G401 (cell line): Measurements from ENCODE around the gene MTCP1. TPM values are rescaled to one million over a fixed set of nuclear protein-coding genes. Genes with fewer than 3 reads are reported as not detected.
A peak's percentile ranks its signal among the peaks of the same experiment; 100 is the strongest.

ENCODE experiments used
- DNase-seq: peaks from one replicate; pipeline ENCODE4 v3.0.0-alpha.2; 2015; ENCODE audit warnings: low spot score
- in situ Hi-C: cut with HindIII; loops from 2 replicates; pipeline ENCODE4 v1.10.0; 2016; ENCODE audit warnings: low sequenced_read_pairs, mixed read lengths
- total RNA-seq: library from RNA; depleted of rRNA; stranded (reverse); fragments of >200 nt; shearing (Covaris generic); gene quantifications from 2 replicates; pipeline ENCODE4 v1.2.3, GENCODE V29; 2014

The MTCP1 gene
- total RNA-seq, 1 experiment from 2014 or later: 6.5 TPM

- in situ Hi-C loops: no loop called here
- no peak for DNase-seq
Observed at GRCh38 chrX:155056471-155056870, 14.5 kb downstream of the MTCP1 start.

GRCh38 chrX:155055494-155055893 lies 15.4 kb downstream of the MTCP1 start:
- DNase-seq: no peak
- in situ Hi-C loops: no loop called here

DNA sequence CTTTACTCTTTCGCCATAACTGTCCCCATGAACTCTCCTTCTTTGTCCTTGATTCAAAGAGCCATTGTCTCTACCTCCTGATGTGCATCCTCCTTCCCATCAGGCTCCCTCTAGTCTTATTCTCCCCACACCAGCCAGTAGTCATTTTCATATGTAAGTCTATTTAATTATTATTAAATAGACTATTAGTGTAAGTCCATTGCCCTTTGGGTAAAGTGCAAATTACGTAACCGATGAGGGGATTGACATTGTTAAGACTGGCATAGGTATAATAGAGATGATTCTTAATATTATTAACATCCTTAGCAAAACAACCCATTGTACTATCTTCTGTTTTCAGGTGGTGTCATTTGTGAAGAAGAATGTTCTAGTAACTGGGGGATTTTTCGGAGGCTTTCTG lies 16.7 kb downstream of the MTCP1 start:
- in situ Hi-C loops: no loop called here
- DNase-seq: no peak

- no peak for DNase-seq
- in situ Hi-C loops: no loop called here
Observed at GRCh38 chrX:155053656-155054055, 17.3 kb downstream of the MTCP1 start.

- no peak for DNase-seq
- in situ Hi-C loops: no loop called here
Observed at GRCh38 chrX:155052738-155053498, 18.0 kb downstream of the MTCP1 start.

DNA sequence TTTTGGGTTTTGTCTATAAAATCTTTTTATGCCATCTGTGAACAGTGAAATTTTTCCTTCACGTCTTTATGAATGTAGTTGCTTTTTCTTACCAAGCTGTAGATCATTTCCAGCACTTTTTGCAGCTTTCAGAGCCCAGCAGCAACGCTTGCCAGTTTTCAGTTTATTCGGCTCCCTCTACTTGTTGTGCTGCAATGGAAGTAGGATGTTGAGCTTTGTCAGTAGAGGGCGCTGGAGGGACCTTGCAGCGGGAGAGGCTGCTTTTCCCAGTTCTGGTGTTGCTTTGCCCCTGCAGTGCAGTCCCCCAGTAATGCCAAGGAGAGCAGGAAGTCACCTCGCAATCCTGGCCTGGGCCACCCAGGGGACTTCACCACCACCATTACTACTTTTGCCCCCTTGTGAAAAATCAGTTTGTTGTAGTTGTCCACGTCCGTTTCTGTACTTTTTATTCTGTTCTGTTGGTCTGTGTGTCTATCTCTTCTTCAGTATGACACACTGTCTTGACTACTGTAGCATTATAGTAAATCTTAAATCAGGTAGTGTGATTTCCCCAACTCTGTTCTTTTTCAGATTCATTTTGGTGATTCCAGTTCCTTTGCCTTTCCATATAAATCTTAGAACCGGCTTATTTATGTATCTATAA lies 21.8 kb downstream of the MTCP1 start:
- in situ Hi-C loops: no loop called here
- peak; percentile 57 for DNase-seq

DNA sequence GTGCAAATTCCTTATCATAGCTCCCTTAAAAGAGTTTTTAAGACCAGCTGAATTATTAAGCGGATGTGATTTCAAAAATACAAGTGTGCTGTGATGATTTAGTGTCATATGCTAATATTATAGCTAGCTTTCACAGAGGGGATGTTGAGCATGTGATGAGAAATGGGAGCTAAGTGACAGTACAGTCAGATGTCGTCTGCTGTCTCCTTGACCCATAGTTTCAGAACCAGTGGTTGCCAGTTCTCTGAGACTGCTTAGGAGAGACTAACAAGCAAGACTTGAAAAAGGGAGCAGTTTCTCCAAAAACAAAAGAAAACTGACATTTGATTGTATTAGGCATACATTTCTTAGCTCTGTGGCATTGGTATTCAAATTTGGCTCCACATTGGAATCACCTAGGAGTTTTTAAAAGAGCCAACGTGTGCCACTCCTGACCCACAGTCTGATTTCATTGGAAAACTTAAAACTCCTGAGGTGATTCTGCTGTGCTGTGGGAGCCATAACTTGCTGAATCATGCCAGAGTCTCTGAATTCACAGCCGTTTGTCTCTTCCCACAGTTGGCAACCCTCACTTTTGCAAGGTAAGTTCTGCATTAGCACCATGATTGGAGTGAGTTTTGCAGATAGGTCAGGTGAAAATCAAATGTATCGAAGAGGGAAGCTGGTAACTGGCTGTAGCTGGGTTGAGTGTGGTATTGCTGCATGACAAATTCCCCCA lies 24.0 kb downstream of the MTCP1 start:
- DNase-seq: no peak
- in situ Hi-C loops: no loop called here

DNA sequence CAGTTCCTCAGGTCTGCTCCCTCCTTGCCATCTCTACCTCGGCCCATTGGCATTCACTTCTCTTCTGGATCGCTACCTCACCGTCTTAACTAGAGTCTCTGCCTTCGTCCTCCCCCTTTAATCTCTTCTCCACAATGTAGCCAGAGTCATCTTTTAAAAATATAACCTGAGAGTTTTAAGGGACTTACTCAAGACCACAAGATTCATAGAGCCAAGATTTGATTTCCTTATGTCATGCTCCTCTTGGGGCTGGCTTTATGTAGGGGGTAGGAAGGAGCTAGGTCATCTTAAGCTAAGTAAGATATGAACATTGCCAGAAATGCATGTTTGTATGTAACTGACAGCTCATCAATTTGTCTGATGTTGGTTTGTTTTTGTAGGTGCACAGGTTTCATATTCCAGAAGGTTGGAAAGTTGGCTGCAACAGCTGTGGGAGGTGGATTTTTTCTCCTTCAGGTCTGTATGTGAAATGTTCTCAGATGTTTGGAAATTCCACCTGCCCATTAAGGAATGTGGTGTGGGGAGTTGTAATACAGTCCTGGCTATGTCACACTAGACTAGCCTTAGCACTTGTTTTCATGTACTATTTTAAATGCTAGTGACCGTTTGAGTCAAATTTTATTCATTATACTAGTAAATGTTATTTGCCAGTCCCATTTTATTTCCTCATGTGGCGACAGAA lies 24.7 kb downstream of the MTCP1 start:
- no peak for DNase-seq
- in situ Hi-C loops: no loop called here

DNA sequence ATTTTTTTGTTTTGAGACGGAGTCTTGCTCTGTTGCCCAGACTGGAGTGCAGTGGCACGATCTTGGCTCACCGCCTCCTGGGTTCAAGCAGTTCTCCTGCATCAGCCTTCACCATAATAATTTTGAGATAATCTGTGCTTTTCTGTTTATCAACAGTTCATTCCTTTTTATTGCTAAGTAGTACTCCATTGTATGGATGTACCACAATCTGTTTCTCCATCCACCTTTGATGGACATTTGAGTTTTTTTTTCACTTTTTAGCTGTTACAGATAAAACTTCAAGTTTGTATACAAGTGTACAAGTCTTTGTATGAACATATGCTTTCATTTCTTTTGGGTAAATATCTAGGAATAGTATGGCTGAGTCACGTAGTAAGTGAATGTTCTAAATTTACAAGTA lies 35.2 kb downstream of the MTCP1 start:
- in situ Hi-C loops: no loop called here
- DNase-seq: no peak

- no peak for DNase-seq
- in situ Hi-C loops: no loop called here
Observed at GRCh38 chrX:155031657-155032056, 39.3 kb downstream of the MTCP1 start.

DNA sequence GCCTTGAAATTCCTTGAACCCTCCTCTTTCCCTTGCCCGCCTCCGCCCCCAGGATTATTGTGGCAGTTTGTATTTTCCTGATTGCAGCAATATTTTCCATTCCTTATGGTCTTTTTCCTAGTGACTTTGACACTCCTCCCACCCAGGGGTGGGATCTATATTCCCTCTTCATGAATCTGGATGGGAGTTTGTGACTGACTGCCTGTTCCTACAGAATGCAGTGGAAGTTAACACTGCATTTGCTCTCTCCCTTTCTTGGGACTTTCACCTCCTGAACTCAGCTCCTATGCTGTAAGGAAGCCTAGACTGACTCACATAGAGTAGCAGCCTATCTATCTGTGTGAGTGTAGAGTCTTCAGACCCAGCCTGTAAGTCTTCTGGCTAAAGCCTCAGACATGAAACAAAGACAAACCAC lies 42.1 kb downstream of the MTCP1 start:
- in situ Hi-C loops: no loop called here

GRCh38 chrX:155028129-155028528 lies 42.8 kb downstream of the MTCP1 start:
- in situ Hi-C loops: no loop called here
- DNase-seq: no peak

More for the DNA sequence above, 42.1 kb downstream of the MTCP1 start:
- DNase-seq: peak; percentile 1

DNA sequence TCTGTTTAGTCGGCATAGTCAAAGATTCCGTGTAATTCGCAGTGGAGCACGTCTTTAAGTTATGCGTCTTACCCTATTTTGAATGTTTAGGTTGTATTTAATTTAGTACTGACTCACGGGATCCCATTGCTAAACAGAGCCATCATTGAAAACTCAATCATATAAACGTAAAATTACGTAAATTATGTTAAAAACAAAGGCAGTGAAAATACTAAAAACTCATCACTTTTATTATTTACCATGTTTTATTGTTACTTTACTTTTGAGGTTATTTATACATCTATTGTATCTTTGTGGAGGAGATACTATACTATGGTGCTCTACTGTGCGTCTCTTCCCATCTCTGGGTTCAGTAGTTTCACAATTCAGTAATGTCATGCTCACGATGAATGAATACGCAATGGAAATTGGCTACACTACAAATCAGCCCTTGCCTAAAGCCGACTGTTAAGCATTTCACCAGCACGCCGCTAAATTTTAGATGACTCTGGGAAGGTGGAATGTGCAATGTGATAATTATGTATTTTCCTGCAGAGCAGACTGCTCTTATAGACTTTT lies 43.3 kb downstream of the MTCP1 start:
- in situ Hi-C loops: no loop called here
- peak; percentile 50 for DNase-seq

DNA sequence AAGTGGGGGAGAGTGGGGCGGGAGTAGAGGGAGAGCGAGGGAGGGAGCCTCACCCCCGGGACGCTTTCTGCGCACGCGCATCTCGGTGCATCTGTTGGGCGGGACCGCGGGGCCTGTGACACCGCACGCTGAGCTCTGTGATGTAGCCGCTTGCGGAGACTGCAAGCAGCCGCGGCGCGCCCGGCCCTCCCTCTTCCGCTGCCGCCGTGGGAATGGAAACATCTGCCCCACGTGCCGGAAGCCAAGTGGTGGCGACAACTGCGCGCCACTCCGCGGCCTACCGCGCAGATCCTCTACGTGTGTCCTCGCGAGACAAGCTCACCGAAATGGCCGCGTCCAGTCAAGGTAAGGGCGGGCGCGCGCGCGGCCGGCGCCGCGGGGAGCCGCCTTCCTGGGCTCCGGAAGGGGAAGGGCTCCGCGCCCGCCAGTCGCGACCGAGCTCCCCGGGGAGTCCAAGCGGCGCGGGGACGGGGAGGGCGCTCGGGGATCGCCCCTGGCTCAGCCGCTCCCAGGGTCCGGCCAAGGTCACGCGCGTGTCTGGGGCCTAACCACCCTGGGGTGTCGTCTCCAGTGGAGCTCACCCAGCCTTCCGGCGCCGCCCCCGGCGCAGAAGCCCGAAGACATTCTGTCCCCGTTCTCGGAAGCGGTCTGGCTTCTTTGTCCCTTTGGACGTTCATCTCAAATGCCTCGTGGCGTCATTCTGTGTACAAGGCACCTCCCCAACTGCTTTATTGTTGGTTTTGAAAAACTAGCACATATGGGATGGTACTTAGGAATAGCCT lies 44.0 kb downstream of the MTCP1 start, which contains the start of gene FUNDC2:
Gene FUNDC2, plus strand, starts transcription at position 118 of the 782 bp plus-strand sequence. Its CDS starts 95 bp downstream, at position 213.
- in situ Hi-C loops: no loop called here
- DNase-seq: peak; percentile 87

- no peak for DNase-seq
- in situ Hi-C loops: no loop called here
Observed at GRCh38 chrX:155026420-155026726, 44.6 kb downstream of the MTCP1 start.

DNA sequence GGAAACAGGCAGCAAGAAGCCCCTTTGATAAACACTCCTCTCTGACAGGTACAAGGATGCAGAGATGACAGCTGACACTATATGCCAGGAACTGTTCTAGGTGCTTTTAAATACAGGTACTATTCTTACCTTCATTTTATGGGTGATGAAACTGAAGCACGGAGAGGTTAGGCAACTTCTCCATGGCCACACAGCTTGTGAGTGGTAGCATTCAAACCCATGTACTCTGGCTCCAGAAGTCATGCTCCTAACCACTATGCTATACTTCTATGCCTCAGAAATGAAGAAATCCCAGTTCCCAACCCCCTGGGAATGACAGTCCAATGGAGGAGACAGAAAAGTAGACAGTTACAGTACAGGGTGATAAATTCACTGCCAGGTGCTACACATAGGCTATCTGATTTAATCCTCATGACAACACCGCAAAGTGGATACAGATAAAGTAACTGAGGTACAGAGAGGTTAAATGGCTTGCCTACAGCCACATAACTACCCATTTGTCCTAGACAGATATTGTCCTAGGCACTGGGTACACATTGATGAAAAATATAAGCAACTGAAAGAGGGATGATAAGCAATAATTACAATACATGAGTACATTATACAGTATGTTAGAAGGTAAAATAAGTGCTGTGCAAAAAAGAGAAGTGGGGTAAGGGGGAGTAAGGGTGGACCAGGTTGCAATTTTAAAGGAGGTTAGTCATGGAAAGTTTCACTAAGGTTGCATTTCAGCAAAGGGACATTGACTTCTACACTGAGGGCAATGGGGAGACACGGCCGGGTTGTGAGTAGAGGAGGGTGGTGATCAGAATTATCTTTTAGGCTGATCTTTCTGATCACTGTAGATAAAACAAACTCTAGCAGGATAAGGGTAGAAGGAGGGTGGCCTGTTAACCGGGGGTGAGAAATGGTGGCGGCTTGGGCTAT lies 46.8 kb downstream of the MTCP1 start:
- no peak for DNase-seq
- in situ Hi-C loops: no loop called here

- DNase-seq: no peak
Observed at GRCh38 chrX:155022585-155022984, 48.4 kb downstream of the MTCP1 start, which contains the start of gene F8. Gene F8, minus strand, starts transcription at chrX:155022723. Its CDS starts 171 bp downstream, at chrX:155022552.

DNA sequence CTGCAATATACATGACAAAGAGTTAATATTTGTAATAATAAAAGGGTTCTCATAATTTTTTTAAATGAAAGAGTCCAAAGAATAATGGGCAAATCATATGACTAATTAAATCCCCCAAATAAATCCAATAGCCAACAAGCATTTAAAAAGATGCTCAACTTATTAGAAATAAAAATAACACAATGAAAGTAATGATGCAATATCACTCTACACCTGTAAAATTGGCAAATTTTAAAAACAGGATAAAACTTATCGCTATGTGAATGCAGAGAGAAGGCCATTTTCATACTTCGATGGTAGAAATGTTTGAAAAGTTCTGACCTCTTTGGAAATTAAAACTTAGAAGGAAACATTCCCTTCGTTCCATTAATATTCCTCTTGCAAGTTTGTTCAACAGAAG lies 50.3 kb downstream of the MTCP1 start:
- in situ Hi-C loops: no loop called here
- DNase-seq: no peak

More at GRCh38 chrX:155022585-155022984, 48.4 kb downstream of the MTCP1 start, which contains the start of gene F8:
- in situ Hi-C loops: no loop called here
